Measurements from ENCODE around the gene PSMD13.

Gene PSMD13

GRCh38 chr11:215581-216037 lies 21.2 kb upstream of the PSMD13 start:
- H3K27ac ChIP-seq (replicated peaks) = no peak overlapping the region
- TF ChIP-seq GABPA (IDR thresholded peaks at IDR 0.05; ENCODE audit: low read depth) (no peak), POLR2AphosphoS5 (IDR thresholded peaks at IDR 0.05; ENCODE audit: low read depth) (peak; percentile 43; the same call in 1 of the 2 replicates), CTCF (IDR thresholded peaks at IDR 0.05; ENCODE audit: insufficient read depth, low read length) (no peak), SPI1 (IDR thresholded peaks at IDR 0.05; ENCODE audit: borderline replicate concordance, low read depth) (peak; percentile 2; the same call in 1 of the 2 replicates)
- peak in 1 of 2 experiments; percentile 32 for DNase-seq (ENCODE audit: low read depth in 1 of 2, low spot score in 1 of 2)
- no peak overlapping the region for H3K4me3 ChIP-seq (replicated peaks; ENCODE audit: insufficient read depth, low read length)
- H3K27me3 ChIP-seq (ENCODE audit: insufficient read depth, poor library complexity, severe bottlenecking) = no peaks in the 10 kb centered on the region

- Histone ChIP-seq H3K4me3 (replicated peaks; ENCODE audit: insufficient read depth, low read length) (no peak overlapping the region), H3K27me3 (ENCODE audit: insufficient read depth, poor library complexity, severe bottlenecking) (no peaks in the 10 kb centered on the region), H3K27ac (replicated peaks) (no peak overlapping the region)
- TF ChIP-seq REST (IDR thresholded peaks at IDR 0.05; ENCODE audit: insufficient replicate concordance, low read depth) (no peak), CTCF (IDR thresholded peaks at IDR 0.05; ENCODE audit: insufficient read depth, low read length) (no peak), GABPA (IDR thresholded peaks at IDR 0.05; ENCODE audit: low read depth) (no peak), SPI1 (IDR thresholded peaks at IDR 0.05; ENCODE audit: borderline replicate concordance, low read depth) (no peak), POLR2AphosphoS5 (IDR thresholded peaks at IDR 0.05; ENCODE audit: low read depth) (no peak)
- DNase-seq (ENCODE audit: low read depth in 1 of 2, low spot score in 1 of 2) = no peak
Measured at GRCh38 chr11:216081-216974, 20.4 kb upstream of the PSMD13 start.

GRCh38 chr11:217704-218103 lies 19.1 kb upstream of the PSMD13 start:
- Histone ChIP-seq H3K27ac (replicated peaks) (no peak overlapping the region), H3K4me3 (replicated peaks; ENCODE audit: insufficient read depth, low read length) (no peak overlapping the region), H3K27me3 (ENCODE audit: insufficient read depth, poor library complexity, severe bottlenecking) (no peaks in the 10 kb centered on the region)
- TF ChIP-seq CTCF (IDR thresholded peaks at IDR 0.05; ENCODE audit: insufficient read depth, low read length) = no peak
- no peak for TF ChIP-seq GABPA (IDR thresholded peaks at IDR 0.05; ENCODE audit: low read depth)
- no peak for TF ChIP-seq POLR2AphosphoS5 (IDR thresholded peaks at IDR 0.05; ENCODE audit: low read depth)
- no peak for TF ChIP-seq REST (IDR thresholded peaks at IDR 0.05; ENCODE audit: insufficient replicate concordance, low read depth)
- TF ChIP-seq SPI1 (IDR thresholded peaks at IDR 0.05; ENCODE audit: borderline replicate concordance, low read depth) = no peak
- no peak for DNase-seq (ENCODE audit: low read depth in 1 of 2, low spot score in 1 of 2)
